Measurements from ENCODE around the gene ACP4. TPM values are rescaled to one million over a fixed set of nuclear protein-coding genes. Genes with fewer than 3 reads are reported as not detected.
"Not testable (repeated sequence)": the region's sequence is repeated elsewhere in the genome, so short reads cannot be mapped to it uniquely, and the experiment has no call there.

The ACP4 gene
- total and polyA plus RNA-seq, 2 donors (not counting 1 experiment from before 2014, with no cell fraction given) = not detected

DNA sequence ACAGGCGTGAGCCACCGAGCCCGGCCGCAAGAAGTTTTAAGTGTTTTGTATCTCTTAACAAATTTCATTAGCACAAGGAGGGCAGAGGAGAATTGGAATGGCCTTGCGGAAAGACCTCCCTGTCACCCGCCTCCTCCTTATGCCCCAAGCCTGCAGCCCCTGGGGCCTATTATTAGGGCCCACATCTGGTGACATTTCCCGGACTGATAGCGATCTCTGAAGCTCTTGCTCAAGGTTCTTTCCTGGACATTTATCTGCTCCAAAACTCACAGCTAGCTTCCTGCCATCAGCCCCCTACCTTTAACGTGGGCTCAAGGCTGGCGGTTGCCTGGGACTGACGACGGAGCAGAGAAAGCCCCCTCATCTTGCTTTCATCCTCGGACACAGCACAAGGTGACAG is 26.7 kb upstream of the ACP4 start:
- POLR2A ChIA-PET; H4K20me1 ChIP-seq (ENCODE audit: control insufficient read depth, insufficient read depth, low read length, poor library complexity, severe bottlenecking); H2AFZ ChIP-seq (ENCODE audit: insufficient read depth, low read depth, low read length, poor library complexity, severe bottlenecking); H3K79me2 ChIP-seq (ENCODE audit: control insufficient read depth, insufficient read depth, low read length); H3K4me2 ChIP-seq (replicated peaks; ENCODE audit: low read depth, low read length, poor library complexity, severe bottlenecking); H3K27ac ChIP-seq (ENCODE audit: low read length in 2 of 2); H3K36me3 ChIP-seq (replicated peaks in 1 of 2; ENCODE audit: control extremely low read depth in 1 of 2, control insufficient read depth in 1 of 2, extremely low read depth in 1 of 2, insufficient read depth in 2 of 2, low read length in 1 of 2); H3K4me1 Mint-ChIP-seq; H3K9me3 Mint-ChIP-seq (ENCODE audit: insufficient read depth); ATAC-seq (ENCODE audit: low read depth); DNase-seq; H3K27ac Mint-ChIP-seq; H3K4me1 ChIP-seq (ENCODE audit: control insufficient read depth in 2 of 2, insufficient read depth in 2 of 2, low read length in 2 of 2); CTCF ChIA-PET; H3K4me3 ChIP-seq (ENCODE audit: control extremely low read depth in 1 of 5, extremely low read depth in 1 of 5, insufficient read depth in 1 of 5, low read depth in 2 of 5, low read length in 4 of 5); H3K27me3 ChIP-seq (replicated peaks in 1 of 4; ENCODE audit: control extremely low read depth in 1 of 4, control insufficient read depth in 3 of 4, insufficient read depth in 4 of 4, low read length in 3 of 4); H3K9ac ChIP-seq (ENCODE audit: low read length); H3K4me3 Mint-ChIP-seq; H3K9me3 ChIP-seq (ENCODE audit: control extremely low read depth in 1 of 3, control insufficient read depth in 2 of 3, insufficient read depth in 1 of 3, low read length in 2 of 3); intact Hi-C loops (cut with micrococcal nuclease): not testable (repeated sequence)
- peaks cover 22% of the 10 kb centered on the region for H3K27me3 Mint-ChIP-seq
- WGBS (ENCODE audit: insufficient coverage) = no CpG with 5 or more reads among the region's 13 CpGs

DNA sequence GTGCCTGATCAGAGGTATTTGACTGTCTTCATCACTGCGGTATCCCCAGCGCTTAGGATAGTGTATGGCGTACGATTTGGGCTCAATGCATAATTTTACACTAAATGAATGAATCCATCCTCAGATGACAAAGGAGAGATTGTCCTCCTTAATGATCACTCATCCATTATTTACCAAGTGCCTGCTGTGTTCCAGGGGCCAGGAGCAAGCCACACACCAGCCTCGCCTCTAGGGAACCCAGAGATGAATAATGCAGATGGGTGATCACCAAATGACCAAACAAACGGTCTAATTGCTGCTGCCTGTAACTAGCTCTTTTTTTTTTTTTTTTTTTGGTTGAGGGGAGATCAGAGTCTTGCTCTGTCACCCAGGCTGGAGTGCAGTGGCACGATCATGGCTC is 25.8 kb upstream of the ACP4 start:
- POLR2A ChIA-PET = no interaction called here
- no peak for DNase-seq
- no peaks in the 10 kb centered on the region for H3K9me3 Mint-ChIP-seq (ENCODE audit: insufficient read depth)
- Histone ChIP-seq H3K4me1 (ENCODE audit: control insufficient read depth in 2 of 2, insufficient read depth in 2 of 2, low read length in 2 of 2) (no peaks in the 10 kb centered on the region), H3K9me3 (ENCODE audit: control extremely low read depth in 1 of 3, control insufficient read depth in 2 of 3, insufficient read depth in 1 of 3, low read length in 2 of 3) (peaks cover 0 to 5% (median 4%) of the 10 kb centered on the region in 3 donors), H3K27ac (ENCODE audit: low read length in 2 of 2) (no peak overlapping the region), H3K36me3 (replicated peaks in 1 of 2; ENCODE audit: control extremely low read depth in 1 of 2, control insufficient read depth in 1 of 2, extremely low read depth in 1 of 2, insufficient read depth in 2 of 2, low read length in 1 of 2) (no peaks in the 10 kb centered on the region), H3K4me3 (ENCODE audit: control extremely low read depth in 1 of 5, extremely low read depth in 1 of 5, insufficient read depth in 1 of 5, low read depth in 2 of 5, low read length in 4 of 5) (no peak overlapping the region), H3K79me2 (ENCODE audit: control insufficient read depth, insufficient read depth, low read length) (no peaks in the 10 kb centered on the region), H3K9ac (ENCODE audit: low read length) (no peak overlapping the region), H3K4me2 (replicated peaks; ENCODE audit: low read depth, low read length, poor library complexity, severe bottlenecking) (no peak overlapping the region), H2AFZ (ENCODE audit: insufficient read depth, low read depth, low read length, poor library complexity, severe bottlenecking) (no peak overlapping the region), H3K27me3 (replicated peaks in 1 of 4; ENCODE audit: control extremely low read depth in 1 of 4, control insufficient read depth in 3 of 4, insufficient read depth in 4 of 4, low read length in 3 of 4) (no peaks in the 10 kb centered on the region), H4K20me1 (ENCODE audit: control insufficient read depth, insufficient read depth, low read length, poor library complexity, severe bottlenecking) (no peaks in the 10 kb centered on the region)
- no peaks in the 10 kb centered on the region for H3K4me1 Mint-ChIP-seq
- CTCF ChIA-PET = interaction anchor here (0.6 kb wide), 1 partner anchor 1086 kb away, joined by 3 read pairs; no protein-coding TSS in a partner anchor
- H3K27me3 Mint-ChIP-seq = peaks cover 20% of the 10 kb centered on the region
- H3K4me3 Mint-ChIP-seq = no peak overlapping the region
- H3K27ac Mint-ChIP-seq = no peak overlapping the region
- WGBS (ENCODE audit: insufficient coverage) = 100% methylated on average over 1 of the region's 7 CpGs
- no peak for TF ChIP-seq EZH2 (IDR thresholded peaks at IDR 0.05; ENCODE audit: borderline replicate concordance, insufficient read depth, low read depth, low read length, poor library complexity, severe bottlenecking)
- TF ChIP-seq, protein P1, sequence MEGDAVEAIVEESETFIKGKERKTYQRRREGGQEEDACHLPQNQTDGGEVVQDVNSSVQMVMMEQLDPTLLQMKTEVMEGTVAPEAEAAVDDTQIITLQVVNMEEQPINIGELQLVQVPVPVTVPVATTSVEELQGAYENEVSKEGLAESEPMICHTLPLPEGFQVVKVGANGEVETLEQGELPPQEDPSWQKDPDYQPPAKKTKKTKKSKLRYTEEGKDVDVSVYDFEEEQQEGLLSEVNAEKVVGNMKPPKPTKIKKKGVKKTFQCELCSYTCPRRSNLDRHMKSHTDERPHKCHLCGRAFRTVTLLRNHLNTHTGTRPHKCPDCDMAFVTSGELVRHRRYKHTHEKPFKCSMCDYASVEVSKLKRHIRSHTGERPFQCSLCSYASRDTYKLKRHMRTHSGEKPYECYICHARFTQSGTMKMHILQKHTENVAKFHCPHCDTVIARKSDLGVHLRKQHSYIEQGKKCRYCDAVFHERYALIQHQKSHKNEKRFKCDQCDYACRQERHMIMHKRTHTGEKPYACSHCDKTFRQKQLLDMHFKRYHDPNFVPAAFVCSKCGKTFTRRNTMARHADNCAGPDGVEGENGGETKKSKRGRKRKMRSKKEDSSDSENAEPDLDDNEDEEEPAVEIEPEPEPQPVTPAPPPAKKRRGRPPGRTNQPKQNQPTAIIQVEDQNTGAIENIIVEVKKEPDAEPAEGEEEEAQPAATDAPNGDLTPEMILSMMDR (IDR thresholded peaks at IDR 0.05) = no peak
- ATAC-seq (ENCODE audit: low read depth) = no peak
- intact Hi-C loops (cut with micrococcal nuclease) = no loop called here

GRCh38 chr19:50766746-50767145 is 23.5 kb upstream of the ACP4 start:
- H3K27me3 Mint-ChIP-seq = peaks cover 25% of the 10 kb centered on the region
- H3K27ac Mint-ChIP-seq; H3K4me2 ChIP-seq (replicated peaks; ENCODE audit: low read depth, low read length, poor library complexity, severe bottlenecking); H3K4me3 ChIP-seq (ENCODE audit: control extremely low read depth in 1 of 5, extremely low read depth in 1 of 5, insufficient read depth in 1 of 5, low read depth in 2 of 5, low read length in 4 of 5); H3K4me3 Mint-ChIP-seq; H3K27ac ChIP-seq (ENCODE audit: low read length in 2 of 2); H3K79me2 ChIP-seq (ENCODE audit: control insufficient read depth, insufficient read depth, low read length); H3K9me3 ChIP-seq (ENCODE audit: control extremely low read depth in 1 of 3, control insufficient read depth in 2 of 3, insufficient read depth in 1 of 3, low read length in 2 of 3); H3K36me3 ChIP-seq (replicated peaks in 1 of 2; ENCODE audit: control extremely low read depth in 1 of 2, control insufficient read depth in 1 of 2, extremely low read depth in 1 of 2, insufficient read depth in 2 of 2, low read length in 1 of 2); CTCF ChIA-PET; H4K20me1 ChIP-seq (ENCODE audit: control insufficient read depth, insufficient read depth, low read length, poor library complexity, severe bottlenecking); H3K9ac ChIP-seq (ENCODE audit: low read length); ATAC-seq (ENCODE audit: low read depth); H3K9me3 Mint-ChIP-seq (ENCODE audit: insufficient read depth); intact Hi-C loops (cut with micrococcal nuclease); DNase-seq; H2AFZ ChIP-seq (ENCODE audit: insufficient read depth, low read depth, low read length, poor library complexity, severe bottlenecking); H3K4me1 Mint-ChIP-seq; H3K27me3 ChIP-seq (replicated peaks in 1 of 4; ENCODE audit: control extremely low read depth in 1 of 4, control insufficient read depth in 3 of 4, insufficient read depth in 4 of 4, low read length in 3 of 4); H3K4me1 ChIP-seq (ENCODE audit: control insufficient read depth in 2 of 2, insufficient read depth in 2 of 2, low read length in 2 of 2); POLR2A ChIA-PET: not testable (repeated sequence)
- WGBS (ENCODE audit: insufficient coverage) = 79% methylated on average over 7 of the region's 12 CpGs
